ENCODE measurements around the gene PNRC1.

- TF ChIP-seq POLR2A (IDR thresholded peaks at IDR 0.05), result no peak
- no peak for TF ChIP-seq CTCF (IDR thresholded peaks at IDR 0.05)
Observed at GRCh38 chr6:89058627-89059026, 21.9 kb upstream of the PNRC1 start.
